K562 (cell line): ENCODE data around the gene CPNE6. TPM values are rescaled to one million over a fixed set of nuclear protein-coding genes. Genes with fewer than 3 reads are reported as not detected.

Source experiments
- ATAC-seq: fragments of 200-7000 bp; cut with Tn5 transposase; 3 replicates; pipeline ENCODE4 v1.9.1; 2020; ENCODE audit warnings: moderate library complexity
- BruUV-seq: library from RNA; stranded (reverse); fragments of 400-500 nt; replicated peaks from 2 replicates; lab custom pipeline; 2021; lab: Mats Ljungman, UMichigan
- CTCF ChIA-PET: fragments of 300-600 bp; formaldehyde crosslinking; extraction: SDS; loops from one replicate; lab custom pipeline; 2021; ENCODE audit warnings: low intra/inter-chr PET ratio; lab: Yijun Ruan, JAX
- POLR2A ChIA-PET: fragments of 300-600, 350-650 bp; sonication (Branson Sonifier 250); formaldehyde crosslinking; extraction: SDS; loops from one replicate; lab custom pipeline; 2021; ENCODE audit warnings: antibody characterized with exemption, inconsistent platforms; lab: Yijun Ruan, JAX
- DNase-seq, 4 experiments: peaks; one replicate each; pipeline versions ENCODE4 v3.0.0 to v3.0.0-alpha.2; 2011 to 2018; ENCODE audit warnings: low spot score in 3 of 4, mixed read lengths in 3 of 4; ENCODE audit errors: extremely low read depth in 1 of 4
- FAIRE-seq: peaks from 2 replicates; lab custom pipeline; 2011; peaks lifted over from hg19 to GRCh38; lab: Jason Lieb, UNC
- H2AFZ ChIP-seq: 2 replicates; pipeline ENCODE4 v1.6.0; 2011; ENCODE audit warnings: low read depth, low read length, control low read depth, inconsistent platforms
- H3K27ac ChIP-seq: fragments of 200-600 bp; 3 replicates; pipeline ENCODE4 v1.8.0; 2011; ENCODE audit warnings: low read depth, mild to moderate bottlenecking, control low read depth, inconsistent platforms, low read length, moderate library complexity, mixed read lengths; ENCODE audit errors: extremely low read depth
- H3K27me3 ChIP-seq, 2 experiments: fragments of 300-600 bp in 1 of 2; 2 replicates in 1 of 2; 3 replicates in 1 of 2; pipeline versions ENCODE4 v1.6.0 to v1.8.0; 2011; ENCODE audit warnings: inconsistent platforms in 2 of 2, low read length in 2 of 2, mild to moderate bottlenecking in 1 of 2, mixed read lengths in 1 of 2, moderate library complexity in 1 of 2; ENCODE audit not compliant: control insufficient read depth in 2 of 2, insufficient read depth in 2 of 2
- H3K36me3 ChIP-seq: fragments of 300-600 bp; 3 replicates; pipeline ENCODE4 v1.8.0; 2011; ENCODE audit warnings: mild to moderate bottlenecking, low read length, inconsistent platforms; ENCODE audit not compliant: control insufficient read depth, insufficient read depth
- H3K4me1 ChIP-seq, 2 experiments: fragments of 200-600 bp in 1 of 2; replicated peaks in 1 of 2; 2 replicates in 1 of 2; 3 replicates in 1 of 2; pipeline versions ENCODE4 v1.5.1 to v1.8.0; 2011; ENCODE audit warnings: inconsistent platforms in 2 of 2, low read length in 2 of 2, mild to moderate bottlenecking in 1 of 2, mixed read lengths in 1 of 2, moderate library complexity in 1 of 2; ENCODE audit not compliant: control insufficient read depth in 2 of 2, insufficient read depth in 2 of 2
- H3K4me2 ChIP-seq: 2 replicates; pipeline ENCODE4 v1.6.1; 2011; ENCODE audit warnings: low read length, control low read depth, inconsistent platforms, mixed read lengths; ENCODE audit not compliant: insufficient read depth
- H3K4me3 ChIP-seq: fragments of 200-600 bp; sonication (generic), shearing (Covaris generic); 2 replicates; pipeline ENCODE4 v1.5.1; 2016; ENCODE audit warnings: control low read depth, inconsistent platforms
- H3K79me2 ChIP-seq: fragments of 200-600 bp; 3 replicates; pipeline ENCODE4 v1.8.0; 2011; ENCODE audit warnings: low read length, inconsistent platforms; ENCODE audit not compliant: control insufficient read depth, insufficient read depth
- H3K9ac ChIP-seq, 2 experiments: 2 replicates each; pipeline versions ENCODE4 v1.6.0 to v1.6.1; 2011; ENCODE audit warnings: low read depth in 2 of 2, low read length in 2 of 2, control low read depth in 1 of 2, inconsistent platforms in 1 of 2, mild to moderate bottlenecking in 1 of 2, mixed read lengths in 1 of 2; ENCODE audit not compliant: insufficient read depth in 1 of 2
- H3K9me1 ChIP-seq: one replicate; pipeline ENCODE4 v1.6.0; 2011; ENCODE audit warnings: inconsistent platforms, mild to moderate bottlenecking, low read length, moderate library complexity; ENCODE audit not compliant: control insufficient read depth, insufficient read depth
- H3K9me3 ChIP-seq: replicated peaks from 2 replicates; pipeline ENCODE4 v1.5.1; 2011; ENCODE audit warnings: low read depth, low read length, inconsistent platforms; ENCODE audit not compliant: control insufficient read depth, insufficient read depth
- H4K20me1 ChIP-seq: replicated peaks from 2 replicates; pipeline ENCODE4 v1.6.1; 2011; ENCODE audit warnings: low read length, inconsistent platforms, mixed read lengths; ENCODE audit not compliant: control insufficient read depth, insufficient read depth
- ARID2 ChIP-seq: fragments of 450-650 bp; IDR thresholded peaks from 2 replicates; pipeline ENCODE4 v1.6.1; 2017; ENCODE audit warnings: antibody characterized with exemption, mild to moderate bottlenecking
- CC2D1A ChIP-seq: fragments of 450-650 bp; IDR thresholded peaks from 2 replicates; pipeline ENCODE4 v1.6.1; 2017; ENCODE audit warnings: mild to moderate bottlenecking
- CTCF ChIP-seq, 3 experiments: IDR thresholded peaks in 2 of 3; conservative IDR thresholded peaks in 1 of 3; 2 replicates each; pipeline ENCODE4 v1.5.1; 2011 to 2012; ENCODE audit warnings: low read length in 3 of 3, mild to moderate bottlenecking in 3 of 3, control low read depth in 2 of 3, improper control_type of control experiment in 1 of 3, inconsistent platforms in 1 of 3, low read depth in 1 of 3, mixed read lengths in 1 of 3, moderate library complexity in 1 of 3; ENCODE audit not compliant: insufficient read depth in 2 of 3
- KLF16 ChIP-seq: IDR thresholded peaks from 2 replicates; pipeline ENCODE4 v1.6.1; 2016; ENCODE audit warnings: antibody characterized with exemption
- OTX1 ChIP-seq: fragments of 450-650 bp; formaldehyde crosslinking; IDR thresholded peaks from 2 replicates; pipeline ENCODE4 v1.4.0; 2022; ENCODE audit warnings: mild to moderate bottlenecking
- RAD21 ChIP-seq, 2 experiments: fragments of 250-450 bp in 1 of 2; fragments of 450-650 bp in 1 of 2; sonication (Bioruptor Pico) in 1 of 2; formaldehyde crosslinking in 1 of 2; IDR thresholded peaks in 1 of 2; conservative IDR thresholded peaks in 1 of 2; 2 replicates each; pipeline versions ENCODE4 v1.4.0 to v1.8.0; 2020 to 2022; ENCODE audit warnings: mild to moderate bottlenecking in 2 of 2, moderate library complexity in 1 of 2
- REST ChIP-seq, 2 experiments: fragments of 450-650 bp; formaldehyde crosslinking in 1 of 2; IDR thresholded peaks; 2 replicates each; pipeline versions ENCODE4 v1.4.0 to v1.6.1; 2014 to 2020; ENCODE audit warnings: mild to moderate bottlenecking in 2 of 2, borderline replicate concordance in 1 of 2, low read depth in 1 of 2
- ZNF277 ChIP-seq: fragments of 250-450 bp; sonication (Bioruptor Pico); IDR thresholded peaks from 2 replicates; pipeline ENCODE4 v1.8.0; 2022; ENCODE audit warnings: inconsistent platforms, mild to moderate bottlenecking, moderate library complexity, borderline replicate concordance
- WGBS: fragments of 100-300 bp; shearing (Covaris generic); methylation state at CpG from one replicate; pipeline ENCODE4 v1.1.6; 2016; ENCODE audit warnings: low coverage, mixed read lengths; ENCODE audit not compliant: insufficient coverage; ENCODE audit errors: missing lambda C conversion rate; 5-methylcytosine and 5-hydroxymethylcytosine counted together
- in situ Hi-C: fragments of 300-500 bp; cut with MboI; formaldehyde crosslinking; loops from 4 replicates; pipeline ENCODE4 v1.15.0; 2018; ENCODE audit warnings: inconsistent platforms, mixed read lengths
- intact Hi-C: fragments of 100-400 bp; cut with micrococcal nuclease; formaldehyde crosslinking; loops from 2 replicates; pipeline ENCODE4 v1.14.2; 2022
- polyA plus RNA-seq, 8 experiments: library from polyadenylated mRNA; depleted of rRNA in 4 of 8; stranded (reverse) in 5 of 8; unstranded in 3 of 8; fragments of >200 nt; fragmentation: Nextera tagmentation in 2 of 8; fragmentation: Illumina TruSeq in 1 of 8; extraction: Ambion mirVana in 2 of 8; extraction: Trizol in 1 of 8; gene quantifications; 2 replicates each; pipeline versions ENCODE4 v1.2.1 to v1.2.3, GENCODE V29; 2011 to 2014; ENCODE audit warnings: inconsistent platforms in 1 of 8, missing spikeins in 1 of 8
- total RNA-seq, 7 experiments: library from RNA; depleted of rRNA in 6 of 7; stranded (reverse); fragments of >200 nt in 6 of 7; fragmentation: Illumina TruSeq in 2 of 7; extraction: Trizol in 2 of 7; gene quantifications; 2 replicates each; pipeline versions ENCODE4 v1.2.1 to v1.2.3, GENCODE V29; 2011 to 2021; ENCODE audit warnings: low replicate concordance in 1 of 7

CPNE6 gene
- total and polyA plus RNA-seq, 9 of the 15 experiments (the other 6 are each of a cell fraction or from before 2014, with no cell fraction given): not detected

- in situ Hi-C loops (loop anchor here (5.0 to 10.0 kb wide), 2 partner anchors 34 to 376 kb away; partner anchors contain the start of gene PCK2), intact Hi-C loops (loop anchor here (1.0 kb wide), 3 partner anchors 32 to 239 kb away; no protein-coding TSS in a partner anchor)
- DNase-seq (peak in 2 of 4 experiments; percentile 59 to 64), ATAC-seq (peak; percentile 92), FAIRE-seq (peak; percentile 90)
- Histone ChIP-seq H2AFZ (no peak overlapping the region), H3K4me2 (no peak overlapping the region), H3K9me3 (no peaks in the 10 kb centered on the region), H3K36me3 (no peaks in the 10 kb centered on the region), H3K9ac (peak overlapping the region in 1 of 2 experiments; percentile 13; a peak in 1 of 4 replicates), H3K4me1 (peaks cover 0 to 6% of the 10 kb centered on the region in 2 experiments; a peak in 3 of 5 replicates), H3K9me1 (no peaks in the 10 kb centered on the region), H3K27ac (no peak overlapping the region), H4K20me1 (no peaks in the 10 kb centered on the region; the same call in 1 of the 2 replicates), H3K79me2 (no peaks in the 10 kb centered on the region), H3K27me3 (peaks cover 0 to 19% of the 10 kb centered on the region in 2 experiments; a peak in 2 of 5 replicates), H3K4me3 (no peak overlapping the region)
- no TSS peak for BruUV-seq
- CTCF ChIA-PET: interaction anchor here (0.7 to 1.6 kb wide), 7 partner anchors 23 to 239 kb away, joined by 3 to 10 read pairs (median 5); no protein-coding TSS in a partner anchor
- POLR2A ChIA-PET: interaction anchor here (0.8 to 3.6 kb wide), 4 partner anchors 12 to 56 kb away, joined by 3 to 12 read pairs (median 6); partner anchors contain the start of gene DCAF11
- 24% methylated on average over 6 of the region's 7 CpGs for WGBS
- peak; percentile 21; the same call in 1 of the 2 replicates for TF ChIP-seq KLF16
- no peak for TF ChIP-seq ZNF277 (CRISPR knock-in tag)
- peak; percentile 83 to 92 for TF ChIP-seq RAD21 (CRISPR knock-in tag; conservative IDR thresholded peaks at IDR 0.05 in 1 of 2, IDR thresholded peaks at IDR 0.05 in 1 of 2)
- peak; percentile 72 to 82 (median 76) for TF ChIP-seq CTCF (IDR thresholded peaks at IDR 0.05 in 2 of 3, conservative IDR thresholded peaks at IDR 0.05 in 1 of 3; ENCODE audit: insufficient read depth in 2 of 3, low read depth in 1 of 3, low read length in 3 of 3)
- peak; percentile 86 for TF ChIP-seq ARID2
- peak; percentile 87 for TF ChIP-seq REST (IDR thresholded peaks at IDR 0.05; ENCODE audit: borderline replicate concordance)
- TF ChIP-seq REST (CRISPR knock-in tag; IDR thresholded peaks at IDR 0.05; ENCODE audit: low read depth): no peak
- TF ChIP-seq OTX1 (CRISPR knock-in tag): no peak
- TF ChIP-seq CC2D1A: peak; percentile 43; the same call in 1 of the 2 replicates
Measured at GRCh38 chr14:24058260-24058950, 13.0 kb upstream of the CPNE6 start.
